Measurements from ENCODE around the gene CFAP53.

DNA sequence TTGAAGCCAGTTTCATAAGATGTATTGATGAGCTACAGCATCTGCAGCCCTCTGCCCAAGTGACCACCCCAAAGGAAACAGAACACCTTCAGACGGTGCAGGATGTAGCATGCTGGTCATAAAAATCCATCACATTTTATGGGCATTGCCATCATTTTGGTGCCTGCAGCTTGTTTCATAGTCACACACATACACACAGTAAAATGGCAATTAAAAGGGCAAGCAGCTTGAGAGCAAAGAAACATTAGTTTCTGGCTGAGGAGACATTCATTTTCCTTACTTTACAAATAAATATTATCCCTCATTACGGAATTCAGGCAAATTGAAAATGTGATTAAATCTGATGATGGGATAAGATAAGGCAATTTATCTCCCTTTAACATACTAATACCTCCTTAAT, 84.7 kb downstream of the CFAP53 start:
- TF ChIP-seq, protein P1, sequence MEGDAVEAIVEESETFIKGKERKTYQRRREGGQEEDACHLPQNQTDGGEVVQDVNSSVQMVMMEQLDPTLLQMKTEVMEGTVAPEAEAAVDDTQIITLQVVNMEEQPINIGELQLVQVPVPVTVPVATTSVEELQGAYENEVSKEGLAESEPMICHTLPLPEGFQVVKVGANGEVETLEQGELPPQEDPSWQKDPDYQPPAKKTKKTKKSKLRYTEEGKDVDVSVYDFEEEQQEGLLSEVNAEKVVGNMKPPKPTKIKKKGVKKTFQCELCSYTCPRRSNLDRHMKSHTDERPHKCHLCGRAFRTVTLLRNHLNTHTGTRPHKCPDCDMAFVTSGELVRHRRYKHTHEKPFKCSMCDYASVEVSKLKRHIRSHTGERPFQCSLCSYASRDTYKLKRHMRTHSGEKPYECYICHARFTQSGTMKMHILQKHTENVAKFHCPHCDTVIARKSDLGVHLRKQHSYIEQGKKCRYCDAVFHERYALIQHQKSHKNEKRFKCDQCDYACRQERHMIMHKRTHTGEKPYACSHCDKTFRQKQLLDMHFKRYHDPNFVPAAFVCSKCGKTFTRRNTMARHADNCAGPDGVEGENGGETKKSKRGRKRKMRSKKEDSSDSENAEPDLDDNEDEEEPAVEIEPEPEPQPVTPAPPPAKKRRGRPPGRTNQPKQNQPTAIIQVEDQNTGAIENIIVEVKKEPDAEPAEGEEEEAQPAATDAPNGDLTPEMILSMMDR (IDR thresholded peaks at IDR 0.05): no peak
- TF ChIP-seq POLR2A (IDR thresholded peaks at IDR 0.05): no peak

Measured in heart left ventricle (tissue), 13 donors.